IMR-90 (cell line): ENCODE results near the gene FCRL5. TPM values are rescaled to one million over a fixed set of nuclear protein-coding genes. Genes with fewer than 3 reads are reported as not detected.

Experiments
- ATAC-seq: fragments of 200-7000 bp; cut with Tn5 transposase; 2 replicates; pipeline ENCODE4 v1.9.1; 2020; ENCODE audit warnings: low read depth, mild to moderate bottlenecking, moderate library complexity
- BruUV-seq: library from RNA; stranded (reverse); fragments of 400-500 nt; replicated peaks from 2 replicates; lab custom pipeline; 2021; lab: Mats Ljungman, UMichigan
- CTCF ChIA-PET: fragments of 300-600 bp; formaldehyde crosslinking; extraction: SDS; loops from one replicate; lab custom pipeline; 2021; ENCODE audit warnings: antibody characterized with exemption; lab: Yijun Ruan, JAX
- POLR2A ChIA-PET: fragments of 300-600 bp; sonication (Branson Sonifier 250); formaldehyde crosslinking; loops from one replicate; lab custom pipeline; 2022; ENCODE audit warnings: antibody characterized with exemption; ENCODE audit not compliant: unreplicated experiment; lab: Charles Lee
- DNase-seq: peaks from one replicate; pipeline ENCODE4 v3.0.0; 2013
- H2AFZ ChIP-seq: replicated peaks from 2 replicates; pipeline ENCODE3; 2013; ENCODE audit warnings: low read length, mild to moderate bottlenecking; ENCODE audit not compliant: poor library complexity
- H2AK5ac ChIP-seq: 2 replicates; pipeline ENCODE4 v1.6.1; 2013; ENCODE audit warnings: low read depth, low read length, inconsistent platforms
- H2AK9ac ChIP-seq: replicated peaks from 2 replicates; pipeline ENCODE3; 2013; ENCODE audit warnings: mild to moderate bottlenecking, low read depth, low read length, moderate library complexity; ENCODE audit not compliant: poor library complexity
- H2BK120ac ChIP-seq: 2 replicates; pipeline ENCODE4 v1.6.1; 2013; ENCODE audit warnings: low read depth, low read length, inconsistent platforms
- H2BK15ac ChIP-seq: 3 replicates; pipeline ENCODE4 v1.6.1; 2013; ENCODE audit warnings: low read depth, low read length, inconsistent platforms
- H2BK20ac ChIP-seq: 2 replicates; pipeline ENCODE4 v1.6.1; 2013; ENCODE audit warnings: low read depth, mild to moderate bottlenecking, inconsistent platforms, low read length, moderate library complexity
- H2BK5ac ChIP-seq: 2 replicates; pipeline ENCODE4 v1.6.1; 2013; ENCODE audit warnings: mild to moderate bottlenecking, low read depth, low read length, inconsistent platforms; ENCODE audit not compliant: poor library complexity, severe bottlenecking
- H3K14ac ChIP-seq: replicated peaks from 2 replicates; pipeline ENCODE4 v1.6.1; 2013; ENCODE audit warnings: low read depth, low read length, inconsistent platforms
- H3K18ac ChIP-seq: 2 replicates; pipeline ENCODE4 v1.6.1; 2013; ENCODE audit warnings: low read depth, low read length, control low read depth
- H3K23ac ChIP-seq: 2 replicates; pipeline ENCODE4 v1.6.1; 2013; ENCODE audit warnings: low read depth, low read length, inconsistent platforms
- H3K27ac ChIP-seq: 2 replicates; pipeline ENCODE4 v1.5.1; 2013; ENCODE audit warnings: mild to moderate bottlenecking, control low read depth, low read length; ENCODE audit not compliant: insufficient read depth
- H3K27me3 ChIP-seq: 2 replicates; pipeline ENCODE4 v1.6.1; 2013; ENCODE audit warnings: low read length; ENCODE audit not compliant: control insufficient read depth, insufficient read depth
- H3K36me3 ChIP-seq: 2 replicates; pipeline ENCODE4 v1.6.1; 2013; ENCODE audit warnings: low read length, mixed read lengths; ENCODE audit not compliant: control insufficient read depth, insufficient read depth
- H3K4ac ChIP-seq: 2 replicates; pipeline ENCODE4 v1.6.1; 2013; ENCODE audit warnings: low read depth, low read length, inconsistent platforms
- H3K4me1 ChIP-seq: 2 replicates; pipeline ENCODE4 v1.6.1; 2013; ENCODE audit warnings: low read length, mixed read lengths; ENCODE audit not compliant: control insufficient read depth, insufficient read depth
- H3K4me2 ChIP-seq: 2 replicates; pipeline ENCODE4 v1.6.1; 2013; ENCODE audit warnings: low read depth, mild to moderate bottlenecking, control low read depth, low read length, moderate library complexity
- H3K4me3 ChIP-seq: 2 replicates; pipeline ENCODE4 v1.5.1; 2013; ENCODE audit warnings: low read depth, mild to moderate bottlenecking, control low read depth, low read length, moderate library complexity; ENCODE audit not compliant: insufficient read depth
- H3K56ac ChIP-seq: 2 replicates; pipeline ENCODE4 v1.6.1; 2013; ENCODE audit warnings: low read length, inconsistent platforms; ENCODE audit not compliant: insufficient read depth; ENCODE audit errors: extremely low read depth
- H3K79me1 ChIP-seq, 2 experiments: 2 replicates each; pipeline ENCODE4 v1.6.1; 2013; ENCODE audit warnings: low read length in 2 of 2, inconsistent platforms in 1 of 2, low read depth in 1 of 2
- H3K9ac ChIP-seq: 2 replicates; pipeline ENCODE4 v1.6.1; 2013; ENCODE audit warnings: low read depth, low read length, control low read depth
- H3K9me1 ChIP-seq: 2 replicates; pipeline ENCODE4 v1.6.1; 2013; ENCODE audit warnings: low read length, inconsistent platforms; ENCODE audit not compliant: insufficient read depth
- H3K9me3 ChIP-seq: 2 replicates; pipeline ENCODE4 v1.6.1; 2013; ENCODE audit warnings: low read length; ENCODE audit not compliant: control insufficient read depth, insufficient read depth
- H4K20me1 ChIP-seq: 2 replicates; pipeline ENCODE4 v1.6.1; 2013; ENCODE audit warnings: low read length, inconsistent platforms; ENCODE audit not compliant: insufficient read depth
- H4K5ac ChIP-seq: 2 replicates; pipeline ENCODE4 v1.6.1; 2013; ENCODE audit warnings: mild to moderate bottlenecking, low read depth, low read length, control low read depth
- H4K8ac ChIP-seq, 2 experiments: 2 replicates each; pipeline ENCODE4 v1.6.1; 2013; ENCODE audit warnings: low read depth in 2 of 2, low read length in 2 of 2, control low read depth in 1 of 2, inconsistent platforms in 1 of 2
- H4K91ac ChIP-seq: 2 replicates; pipeline ENCODE4 v1.6.1; 2013; ENCODE audit warnings: low read depth, low read length, inconsistent platforms; ENCODE audit not compliant: insufficient read depth
- BHLHE40 ChIP-seq: fragments of 150-350 bp; IDR thresholded peaks from 2 replicates; pipeline ENCODE4 v1.6.1; 2016; ENCODE audit warnings: mild to moderate bottlenecking, low read depth, low read length
- CEBPB ChIP-seq: IDR thresholded peaks from 2 replicates; pipeline ENCODE4 v1.6.1; 2012; ENCODE audit warnings: low read depth, low read length, improper control_type of control experiment
- CTCF ChIP-seq: conservative IDR thresholded peaks from 2 replicates; pipeline ENCODE4 v1.5.1; 2012; ENCODE audit warnings: mild to moderate bottlenecking, low read depth, low read length, improper control_type of control experiment
- MAFK ChIP-seq: IDR thresholded peaks from 2 replicates; pipeline ENCODE4 v1.6.1; 2012; ENCODE audit warnings: low read depth, low read length, improper control_type of control experiment
- MAZ ChIP-seq: IDR thresholded peaks from 2 replicates; pipeline ENCODE4 v1.6.1; 2012; ENCODE audit warnings: low read depth, mild to moderate bottlenecking, low read length, improper control_type of control experiment, moderate library complexity, borderline replicate concordance
- RAD21 ChIP-seq: IDR thresholded peaks from 2 replicates; pipeline ENCODE4 v1.6.1; 2012; ENCODE audit warnings: low read length, improper control_type of control experiment
- RCOR1 ChIP-seq: IDR thresholded peaks from 2 replicates; pipeline ENCODE4 v1.6.1; 2012; ENCODE audit warnings: mild to moderate bottlenecking, low read length, improper control_type of control experiment; ENCODE audit not compliant: insufficient replicate concordance
- RFX5 ChIP-seq: IDR thresholded peaks from 2 replicates; pipeline ENCODE4 v1.8.0; 2012; ENCODE audit warnings: low read depth, mild to moderate bottlenecking, low read length, moderate library complexity
- USF2 ChIP-seq: fragments of 150-350 bp; IDR thresholded peaks from 2 replicates; pipeline ENCODE4 v1.6.1; 2017; ENCODE audit warnings: mild to moderate bottlenecking, antibody characterized with exemption, low read length, low read depth
- WGBS, 2 experiments: methylation state at CpG; one replicate each; pipeline versions ENCODE4 v1.1.5 to v1.1.7; 2013; ENCODE audit warnings: missing lambda C conversion rate in 2 of 2; ENCODE audit not compliant: insufficient read length in 1 of 2; ENCODE audit errors: extremely low coverage in 2 of 2; 5-methylcytosine and 5-hydroxymethylcytosine counted together
- dilution Hi-C: fragments of 300-500 bp; cut with HindIII; formaldehyde crosslinking; loops from one replicate; pipeline ENCODE4 v1.14.3; 2018; ENCODE audit warnings: low sequenced_read_pairs; ENCODE audit not compliant: unreplicated experiment
- in situ Hi-C: fragments of 300-500 bp; cut with MboI; formaldehyde crosslinking; loops from 3 replicates; pipeline ENCODE4 v1.14.3; 2019; ENCODE audit warnings: low sequenced_read_pairs, inconsistent platforms, mixed read lengths
- intact Hi-C: fragments of 100-400 bp; cut with micrococcal nuclease; formaldehyde crosslinking; loops from 2 replicates; pipeline ENCODE4 v1.10.0; 2022
- polyA plus RNA-seq, 3 experiments: library from polyadenylated mRNA; depleted of rRNA; stranded (reverse); fragments of >200 nt; gene quantifications; 2 replicates each; pipeline ENCODE4 v1.2.3, GENCODE V29; 2012; ENCODE audit warnings: low replicate concordance in 1 of 3
- total RNA-seq: library from RNA; depleted of rRNA; stranded (reverse); fragments of >200 nt; gene quantifications from 2 replicates; pipeline ENCODE4 v1.2.3, GENCODE V29; 2012
- TF ChIP-seq, protein P1 (sequence below): fragments of 150-350 bp; IDR thresholded peaks from 2 replicates; pipeline ENCODE4 v1.6.1; 2016; ENCODE audit warnings: low read depth, mild to moderate bottlenecking, low read length, moderate library complexity, borderline replicate concordance

The FCRL5 gene
- total and polyA plus RNA-seq, 2 of the 4 experiments (the other 2 are of a cell fraction): not detected

DNA sequence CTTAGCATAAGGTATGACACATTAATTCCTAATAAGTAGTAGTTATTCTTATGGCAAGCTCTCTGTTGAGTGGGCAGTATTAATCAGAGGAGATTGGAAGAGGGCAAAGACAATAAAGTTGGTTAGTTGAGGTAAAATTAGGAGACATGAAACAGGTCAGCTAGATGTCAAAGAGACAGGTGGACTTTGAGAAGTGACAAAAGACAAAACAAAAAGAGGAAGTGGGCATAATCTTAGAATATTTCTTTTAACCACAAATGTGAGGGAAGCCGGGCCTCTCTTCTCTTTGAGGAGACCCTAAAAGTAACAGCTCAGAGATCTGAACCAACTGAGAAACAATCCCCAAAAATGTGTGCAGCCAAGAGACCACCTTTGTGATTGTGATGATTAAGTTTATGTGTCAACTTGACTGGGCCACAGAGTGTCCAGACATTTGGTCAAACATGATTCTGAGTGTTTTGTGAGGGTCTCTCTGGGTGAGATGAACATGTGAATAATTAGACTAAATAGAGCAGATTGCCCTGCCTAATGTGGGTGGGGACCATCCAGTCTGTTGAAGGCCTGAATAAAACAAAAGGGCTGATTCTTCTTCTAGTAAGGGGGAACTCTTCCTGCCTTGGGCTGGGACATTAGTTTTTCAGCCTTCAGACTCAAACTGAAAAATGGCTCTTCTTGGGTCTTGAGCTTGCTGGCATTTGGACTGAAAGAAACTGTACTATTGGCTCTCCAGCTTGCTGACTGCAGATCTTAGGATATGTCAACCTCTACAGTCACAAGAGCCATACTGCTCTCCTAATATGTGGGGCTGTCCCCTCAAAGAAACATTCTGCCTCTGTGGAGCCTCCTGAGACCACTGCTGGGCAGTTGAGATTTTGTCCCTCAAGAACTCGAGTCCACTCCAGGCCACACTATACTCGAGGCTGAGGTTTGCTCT is 40.0 kb downstream of the FCRL5 start (continued):
- TF ChIP-seq RFX5: no peak

DNA sequence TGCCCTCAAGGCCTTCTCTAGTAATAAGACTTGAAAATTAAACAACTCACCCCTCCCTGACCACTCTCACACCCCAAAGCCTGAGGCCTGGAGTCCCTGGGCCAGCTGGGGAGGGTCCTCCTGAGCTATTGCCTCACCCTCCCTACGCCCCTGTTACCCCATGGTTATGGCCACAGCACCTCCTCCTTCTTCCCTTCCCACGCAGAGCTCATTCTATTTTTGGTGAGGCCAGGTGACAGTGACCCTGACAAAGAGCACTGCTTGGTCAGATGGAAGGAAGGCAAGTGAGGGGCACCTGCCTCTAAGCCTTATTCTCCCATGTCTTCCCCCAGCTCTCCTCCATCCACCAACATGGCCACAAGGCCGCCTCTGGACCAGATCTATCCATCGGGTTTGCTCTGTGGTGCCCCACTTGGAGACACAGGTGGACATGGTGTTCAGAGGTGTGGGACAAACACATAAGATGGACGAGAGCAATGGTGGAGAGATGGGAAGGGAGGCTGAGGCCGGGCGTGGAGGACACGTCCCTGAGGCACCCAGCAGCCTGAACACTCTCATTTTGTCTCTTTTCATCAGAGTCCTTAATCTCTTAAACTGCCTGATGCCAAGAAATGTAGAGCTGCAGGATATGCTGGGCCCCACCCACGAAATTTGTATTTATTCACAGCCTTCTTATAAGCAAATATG is 42.6 kb downstream of the FCRL5 start:
- Histone ChIP-seq H4K91ac (no peak overlapping the region), H3K9me1 (no peaks in the 10 kb centered on the region), H4K8ac (no peak overlapping the region), H2AK5ac (no peak overlapping the region), H2BK120ac (no peak overlapping the region), H2BK5ac (no peak overlapping the region), H3K23ac (no peak overlapping the region), H3K36me3 (no peaks in the 10 kb centered on the region), H3K9me3 (no peaks in the 10 kb centered on the region), H2BK15ac (no peak overlapping the region), H3K18ac (no peak overlapping the region), H3K4me1 (no peaks in the 10 kb centered on the region), H3K56ac (no peak overlapping the region), H3K27me3 (no peaks in the 10 kb centered on the region), H3K4me2 (no peak overlapping the region), H4K5ac (no peak overlapping the region), H4K20me1 (no peaks in the 10 kb centered on the region), H3K4ac (no peak overlapping the region), H2BK20ac (no peak overlapping the region), H2AFZ (no peak overlapping the region), H3K79me1 (no peaks in the 10 kb centered on the region), H3K9ac (no peak overlapping the region), H3K4me3 (no peak overlapping the region), H2AK9ac (no peak overlapping the region), H3K27ac (no peak overlapping the region), H3K14ac (no peak overlapping the region)
- dilution Hi-C loops: no loop called here
- DNase-seq (no peak), ATAC-seq (no peak)
- BruUV-seq: no TSS peak
- WGBS, 2 experiments: 31% methylated on average over 4 of the region's 9 CpGs; no CpG with 5 or more reads in 1 of the 2 experiments
- POLR2A ChIA-PET: no interaction called here
- CTCF ChIA-PET: interaction anchor here (0.6 kb wide), 1 partner anchor 173 kb away, joined by 4 read pairs; no protein-coding TSS in a partner anchor
- intact Hi-C loops: no loop called here
- in situ Hi-C loops: no loop called here
- TF ChIP-seq USF2: no peak
- TF ChIP-seq RCOR1: no peak
- TF ChIP-seq BHLHE40: no peak
- no peak for TF ChIP-seq CEBPB
- TF ChIP-seq CTCF: no peak
- TF ChIP-seq MAZ: no peak
- TF ChIP-seq MAFK: no peak
- TF ChIP-seq RAD21: no peak
- TF ChIP-seq, protein P1, sequence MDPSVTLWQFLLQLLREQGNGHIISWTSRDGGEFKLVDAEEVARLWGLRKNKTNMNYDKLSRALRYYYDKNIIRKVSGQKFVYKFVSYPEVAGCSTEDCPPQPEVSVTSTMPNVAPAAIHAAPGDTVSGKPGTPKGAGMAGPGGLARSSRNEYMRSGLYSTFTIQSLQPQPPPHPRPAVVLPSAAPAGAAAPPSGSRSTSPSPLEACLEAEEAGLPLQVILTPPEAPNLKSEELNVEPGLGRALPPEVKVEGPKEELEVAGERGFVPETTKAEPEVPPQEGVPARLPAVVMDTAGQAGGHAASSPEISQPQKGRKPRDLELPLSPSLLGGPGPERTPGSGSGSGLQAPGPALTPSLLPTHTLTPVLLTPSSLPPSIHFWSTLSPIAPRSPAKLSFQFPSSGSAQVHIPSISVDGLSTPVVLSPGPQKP: no peak
